K562 (cell line): ENCODE measurements around the gene CAPN8. TPM values are rescaled to one million over a fixed set of nuclear protein-coding genes. Genes with fewer than 3 reads are reported as not detected.

Experiments used
- CBFB ChIP-seq: sonication (generic); formaldehyde crosslinking; IDR thresholded peaks from 2 replicates; pipeline ENCODE4 v1.4.0; 2020; ENCODE audit warnings: mild to moderate bottlenecking, missing genetic modification reagents
- CGGBP1 ChIP-seq: fragments of 250-450 bp; sonication (Bioruptor Pico); IDR thresholded peaks from 2 replicates; pipeline ENCODE4 v1.9.0; 2021; ENCODE audit warnings: mild to moderate bottlenecking
- DIDO1 ChIP-seq: fragments of 450-650 bp; IDR thresholded peaks from 2 replicates; pipeline ENCODE4 v1.6.1; 2016; ENCODE audit warnings: low read depth, missing biosample characterization, missing genetic modification characterization
- ELK1 ChIP-seq: sonication (generic); formaldehyde crosslinking; IDR thresholded peaks from 2 replicates; pipeline ENCODE4 v1.8.1; 2022; ENCODE audit warnings: missing genetic modification reagents
- GABPA ChIP-seq: fragments of 200-800 bp; sonication (Bioruptor generic); conservative IDR thresholded peaks from 2 replicates; pipeline ENCODE4 v1.6.1; 2016; ENCODE audit warnings: low read depth, missing genetic modification characterization, missing compliant biosample characterization
- HDAC1 ChIP-seq, 2 experiments: fragments of 450-650 bp; IDR thresholded peaks; 2 replicates each; pipeline ENCODE4 v1.6.1; 2016 to 2017; ENCODE audit warnings: inconsistent platforms in 1 of 2, mild to moderate bottlenecking in 1 of 2, moderate library complexity in 1 of 2
- HDAC8 ChIP-seq: fragments of 450-650 bp; IDR thresholded peaks from 2 replicates; pipeline ENCODE4 v1.6.1; 2016; ENCODE audit warnings: mild to moderate bottlenecking, missing genetic modification characterization, moderate library complexity, missing compliant biosample characterization
- HOXB6 ChIP-seq: fragments of 250-450 bp; sonication (Bioruptor Pico); IDR thresholded peaks from 2 replicates; pipeline ENCODE4 v1.5.1; 2022; ENCODE audit warnings: mild to moderate bottlenecking, borderline replicate concordance
- NCOA1 ChIP-seq: fragments of 450-650 bp; IDR thresholded peaks from 2 replicates; pipeline ENCODE4 v1.6.1; 2016; ENCODE audit warnings: low read depth
- NUFIP1 ChIP-seq: fragments of 450-650 bp; IDR thresholded peaks from 2 replicates; pipeline ENCODE4 v1.6.1; 2018; ENCODE audit not compliant: partially characterized antibody
- RBM14 ChIP-seq: fragments of 200-400 bp; formaldehyde crosslinking; IDR thresholded peaks from 2 replicates; pipeline ENCODE4 v1.6.1; 2018; ENCODE audit warnings: low read depth, mild to moderate bottlenecking, low read length, moderate library complexity, borderline replicate concordance; ENCODE audit not compliant: insufficient read depth
- SETDB1 ChIP-seq: IDR thresholded peaks from one replicate; pipeline ENCODE4 v1.6.1; 2012; ENCODE audit warnings: low read length, control low read depth, inconsistent platforms
- SREBF1 ChIP-seq: fragments of 150-350 bp; IDR thresholded peaks from 2 replicates; pipeline ENCODE4 v1.6.1; 2014; ENCODE audit warnings: antibody characterized with exemption, low read depth, low read length, borderline replicate concordance
- TAF9B ChIP-seq: fragments of 450-650 bp; IDR thresholded peaks from 2 replicates; pipeline ENCODE4 v1.6.1; 2018; ENCODE audit warnings: mild to moderate bottlenecking; ENCODE audit not compliant: partially characterized antibody
- TOE1 ChIP-seq, 2 experiments: fragments of 450-650 bp in 1 of 2; sonication (generic) in 1 of 2; formaldehyde crosslinking in 1 of 2; IDR thresholded peaks; 2 replicates each; pipeline versions ENCODE4 v1.7.1 to v1.8.0; 2016 to 2022; ENCODE audit warnings: borderline replicate concordance in 2 of 2, mild to moderate bottlenecking in 2 of 2, antibody characterized with exemption in 1 of 2, inconsistent platforms in 1 of 2, low read depth in 1 of 2, missing genetic modification reagents in 1 of 2, moderate library complexity in 1 of 2
- ZC3H4 ChIP-seq: sonication (generic); formaldehyde crosslinking; IDR thresholded peaks from 2 replicates; pipeline ENCODE4 v1.9.0; 2021; ENCODE audit warnings: missing genetic modification reagents, borderline replicate concordance
- ZNF184 ChIP-seq: sonication (generic); formaldehyde crosslinking; IDR thresholded peaks from 2 replicates; pipeline ENCODE4 v1.5.0; 2020; ENCODE audit warnings: missing genetic modification reagents
- polyA plus RNA-seq, 8 experiments: library from polyadenylated mRNA; depleted of rRNA in 4 of 8; stranded (reverse) in 5 of 8; unstranded in 3 of 8; fragments of >200 nt; fragmentation: Nextera tagmentation in 2 of 8; fragmentation: Illumina TruSeq in 1 of 8; extraction: Ambion mirVana in 2 of 8; extraction: Trizol in 1 of 8; gene quantifications; 2 replicates each; pipeline versions ENCODE4 v1.2.1 to v1.2.3, GENCODE V29; 2011 to 2014; ENCODE audit warnings: inconsistent platforms in 1 of 8, missing spikeins in 1 of 8
- total RNA-seq, 7 experiments: library from RNA; depleted of rRNA in 6 of 7; stranded (reverse); fragments of >200 nt in 6 of 7; fragmentation: Illumina TruSeq in 2 of 7; extraction: Trizol in 2 of 7; gene quantifications; 2 replicates each; pipeline versions ENCODE4 v1.2.1 to v1.2.3, GENCODE V29; 2011 to 2021; ENCODE audit warnings: low replicate concordance in 1 of 7
- TF ChIP-seq, protein P1 (sequence below): fragments of 250-450 bp; sonication (Bioruptor Pico); IDR thresholded peaks from 2 replicates; pipeline ENCODE4 v1.5.0; 2021; ENCODE audit warnings: mild to moderate bottlenecking, moderate library complexity
- TF ChIP-seq, protein P2 (sequence below): fragments of 250-450 bp; sonication (Bioruptor Pico); IDR thresholded peaks from 2 replicates; pipeline ENCODE4 v1.5.0; 2021

The CAPN8 gene
- total and polyA plus RNA-seq, 9 of the 15 experiments (the other 6 are each of a cell fraction or from before 2014, with no cell fraction given), result 0.06 TPM; not detected in 8

GRCh38 chr1:223700942-223701637 lies 35.6 kb upstream of the CAPN8 start (continued):
- TF ChIP-seq HDAC8, result no peak
- no peak for TF ChIP-seq GABPA (tag)
- no peak for TF ChIP-seq TAF9B
- TF ChIP-seq HDAC1 (IDR thresholded peaks at IDR 0.05), result peak in 1 of 2 experiments; percentile 13; a peak in 1 of 4 replicates
- TF ChIP-seq HOXB6 (CRISPR knock-in tag), result no peak
- TF ChIP-seq, protein P1, sequence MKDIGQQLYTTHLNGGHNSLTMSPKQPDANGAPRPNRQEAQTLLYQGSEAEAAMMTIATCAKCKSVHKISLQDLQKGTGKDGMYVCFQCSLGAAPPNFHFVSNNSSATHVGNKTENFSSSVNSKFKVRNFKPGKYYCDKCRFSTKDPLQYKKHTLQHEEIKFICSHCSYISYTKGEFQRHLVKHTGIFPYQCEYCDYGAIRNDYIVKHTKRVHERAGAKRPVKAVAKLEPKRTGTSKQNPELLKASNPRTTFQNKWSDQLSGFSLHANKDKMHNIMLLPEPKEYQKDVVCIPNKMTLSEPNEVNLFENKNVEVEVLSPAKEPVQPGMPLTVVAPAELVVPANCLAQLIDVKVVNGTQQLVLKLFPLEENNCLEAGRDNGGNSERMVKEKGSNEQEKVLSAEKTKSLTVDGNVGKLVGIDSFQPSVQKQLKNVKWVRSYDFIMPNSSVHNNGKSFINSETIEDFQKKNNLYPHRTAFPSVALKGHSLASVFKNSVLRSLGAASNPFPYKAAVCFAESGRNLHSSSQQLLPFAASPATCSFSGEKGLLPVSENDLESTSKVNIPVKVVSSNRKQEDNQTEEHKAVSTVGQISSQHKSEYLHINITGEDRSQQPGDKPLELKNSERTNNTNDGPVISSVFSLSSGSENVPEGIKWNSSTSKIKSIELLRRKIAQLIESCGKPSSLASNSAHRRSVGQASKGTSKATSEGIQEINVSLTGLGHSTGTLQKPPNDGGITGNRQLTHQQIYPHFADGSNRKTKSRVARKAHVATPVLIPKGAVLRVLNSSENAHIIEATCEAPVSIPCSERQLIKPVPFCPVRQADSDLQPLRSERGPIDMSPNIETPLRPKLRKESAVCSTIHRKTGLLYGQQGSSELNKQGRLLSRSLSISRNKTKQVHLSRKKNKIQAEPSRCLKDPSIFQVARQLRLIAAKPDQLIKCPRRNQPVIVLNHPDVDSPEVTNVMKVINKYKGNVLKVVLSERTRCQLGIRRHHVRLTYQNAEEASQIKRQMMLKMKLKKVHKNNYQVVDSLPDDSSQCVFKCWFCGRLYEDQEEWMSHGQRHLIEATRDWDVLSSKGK, result no peak
- TF ChIP-seq, protein P2, sequence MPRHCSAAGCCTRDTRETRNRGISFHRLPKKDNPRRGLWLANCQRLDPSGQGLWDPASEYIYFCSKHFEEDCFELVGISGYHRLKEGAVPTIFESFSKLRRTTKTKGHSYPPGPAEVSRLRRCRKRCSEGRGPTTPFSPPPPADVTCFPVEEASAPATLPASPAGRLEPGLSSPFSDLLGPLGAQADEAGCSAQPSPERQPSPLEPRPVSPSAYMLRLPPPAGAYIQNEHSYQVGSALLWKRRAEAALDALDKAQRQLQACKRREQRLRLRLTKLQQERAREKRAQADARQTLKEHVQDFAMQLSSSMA (CRISPR knock-in tag), result no peak
- TF ChIP-seq RBM14, result no peak
- 0 out of 2 replicates have a peak, but pooled peaks have one; percentile 23 for TF ChIP-seq TOE1 (IDR thresholded peaks at IDR 0.05; ENCODE audit: borderline replicate concordance)
- no peak for TF ChIP-seq TOE1 (CRISPR knock-in tag; IDR thresholded peaks at IDR 0.05; ENCODE audit: borderline replicate concordance, low read depth)
- no peak for TF ChIP-seq CBFB
- TF ChIP-seq CGGBP1 (CRISPR knock-in tag), result no peak
- no peak; the same call in 1 of the 2 replicates for TF ChIP-seq NCOA1
- no peak for TF ChIP-seq ELK1 (CRISPR knock-in tag)
- TF ChIP-seq SREBF1, result no peak
- no peak for TF ChIP-seq NUFIP1
- TF ChIP-seq DIDO1, result no peak
- no peak for TF ChIP-seq ZNF184 (CRISPR knock-in tag)
- TF ChIP-seq ZC3H4 (CRISPR knock-in tag), result no peak
- TF ChIP-seq SETDB1, result no peak
